Measurements from ENCODE around the gene SMIM24.
A peak's percentile ranks its signal among the peaks of the same experiment; 100 is the strongest.

The SMIM24 gene

DNA sequence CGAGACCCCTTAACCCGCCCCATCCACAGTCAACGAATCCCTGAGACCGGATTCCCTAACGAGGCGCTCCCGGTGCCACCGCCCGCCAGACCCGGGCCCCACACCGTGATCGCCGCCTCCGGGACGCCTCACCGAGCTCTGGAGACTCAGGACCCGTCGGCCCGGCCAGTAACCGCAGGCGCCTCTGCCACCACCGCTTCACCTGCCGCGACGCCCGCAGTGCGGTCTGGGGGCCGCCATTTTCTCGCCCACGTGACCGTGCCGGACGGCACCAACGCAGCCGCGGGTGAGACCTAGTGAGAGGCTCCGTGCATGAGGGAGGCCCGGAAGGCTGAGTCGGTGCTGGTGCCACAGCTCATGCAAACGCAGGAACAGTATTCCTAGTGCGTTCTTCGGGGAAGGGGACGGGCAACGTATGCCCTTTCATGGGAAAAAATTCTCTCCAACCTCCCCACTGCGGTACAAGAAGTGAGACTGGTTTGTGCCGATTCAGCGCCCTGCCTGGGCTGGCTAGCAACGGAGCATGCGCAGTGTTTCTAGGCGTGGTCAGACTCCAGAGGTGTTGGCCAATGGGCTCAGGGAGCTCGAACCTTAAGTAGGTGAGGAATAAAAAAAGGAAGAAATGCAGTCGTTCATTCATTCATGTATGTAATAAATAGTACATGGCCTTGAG lies 20.2 kb upstream of the SMIM24 start, which contains the start of gene DOHH:
TSS of gene DOHH (minus strand) at position 246 of the 673 bp plus-strand sequence. CDS start 3,860 bp downstream, outside the sequence.
- peak; percentile 98 for DNase-seq (ENCODE audit: low read depth)
- TF ChIP-seq, protein P1, sequence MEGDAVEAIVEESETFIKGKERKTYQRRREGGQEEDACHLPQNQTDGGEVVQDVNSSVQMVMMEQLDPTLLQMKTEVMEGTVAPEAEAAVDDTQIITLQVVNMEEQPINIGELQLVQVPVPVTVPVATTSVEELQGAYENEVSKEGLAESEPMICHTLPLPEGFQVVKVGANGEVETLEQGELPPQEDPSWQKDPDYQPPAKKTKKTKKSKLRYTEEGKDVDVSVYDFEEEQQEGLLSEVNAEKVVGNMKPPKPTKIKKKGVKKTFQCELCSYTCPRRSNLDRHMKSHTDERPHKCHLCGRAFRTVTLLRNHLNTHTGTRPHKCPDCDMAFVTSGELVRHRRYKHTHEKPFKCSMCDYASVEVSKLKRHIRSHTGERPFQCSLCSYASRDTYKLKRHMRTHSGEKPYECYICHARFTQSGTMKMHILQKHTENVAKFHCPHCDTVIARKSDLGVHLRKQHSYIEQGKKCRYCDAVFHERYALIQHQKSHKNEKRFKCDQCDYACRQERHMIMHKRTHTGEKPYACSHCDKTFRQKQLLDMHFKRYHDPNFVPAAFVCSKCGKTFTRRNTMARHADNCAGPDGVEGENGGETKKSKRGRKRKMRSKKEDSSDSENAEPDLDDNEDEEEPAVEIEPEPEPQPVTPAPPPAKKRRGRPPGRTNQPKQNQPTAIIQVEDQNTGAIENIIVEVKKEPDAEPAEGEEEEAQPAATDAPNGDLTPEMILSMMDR (IDR thresholded peaks at IDR 0.05; ENCODE audit: low read length, missing control alignments): no peak
- peak within 1 kb of the TSS; percentile 80 for H3K4me3 ChIP-seq (replicated peaks; ENCODE audit: low read depth, low read length)

DNA sequence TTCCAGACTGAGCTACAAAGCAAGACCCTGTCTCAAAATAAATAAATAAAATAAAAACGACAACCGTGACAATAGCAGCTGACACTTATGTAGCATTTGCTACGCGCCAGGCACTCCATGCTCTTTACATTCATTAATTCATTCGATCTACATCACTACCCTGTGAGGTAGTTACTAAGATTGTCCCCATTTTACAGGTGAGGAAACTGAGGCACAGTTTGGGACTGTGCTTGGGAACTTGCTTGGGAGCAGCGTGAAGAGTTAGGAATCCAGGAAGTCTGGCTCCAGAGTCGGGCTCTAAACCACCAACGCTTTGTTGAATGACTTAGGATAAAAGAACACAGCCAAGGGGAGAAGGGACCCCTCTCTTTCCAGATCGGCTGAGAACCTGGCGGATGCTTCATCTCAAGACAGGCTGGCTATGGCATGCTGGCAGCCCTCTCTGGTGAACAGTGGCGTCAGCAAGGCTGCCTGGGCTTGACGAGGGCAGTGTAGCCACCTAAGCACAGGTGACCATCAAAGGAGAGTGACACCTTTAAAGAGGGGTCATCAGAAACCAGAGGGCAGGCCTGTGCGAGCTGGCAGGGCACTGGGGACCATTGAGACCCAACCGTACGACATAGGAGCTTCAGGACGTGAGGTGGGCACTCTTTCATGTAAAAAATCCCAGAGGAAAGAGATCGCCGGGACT lies 19.6 kb upstream of the SMIM24 start:
- TF ChIP-seq, protein P1 (IDR thresholded peaks at IDR 0.05; ENCODE audit: low read length, missing control alignments): no peak
- peak overlapping the region; percentile 80 for H3K4me3 ChIP-seq (replicated peaks; ENCODE audit: low read depth, low read length)
- DNase-seq (ENCODE audit: low read depth): no peak

DNA sequence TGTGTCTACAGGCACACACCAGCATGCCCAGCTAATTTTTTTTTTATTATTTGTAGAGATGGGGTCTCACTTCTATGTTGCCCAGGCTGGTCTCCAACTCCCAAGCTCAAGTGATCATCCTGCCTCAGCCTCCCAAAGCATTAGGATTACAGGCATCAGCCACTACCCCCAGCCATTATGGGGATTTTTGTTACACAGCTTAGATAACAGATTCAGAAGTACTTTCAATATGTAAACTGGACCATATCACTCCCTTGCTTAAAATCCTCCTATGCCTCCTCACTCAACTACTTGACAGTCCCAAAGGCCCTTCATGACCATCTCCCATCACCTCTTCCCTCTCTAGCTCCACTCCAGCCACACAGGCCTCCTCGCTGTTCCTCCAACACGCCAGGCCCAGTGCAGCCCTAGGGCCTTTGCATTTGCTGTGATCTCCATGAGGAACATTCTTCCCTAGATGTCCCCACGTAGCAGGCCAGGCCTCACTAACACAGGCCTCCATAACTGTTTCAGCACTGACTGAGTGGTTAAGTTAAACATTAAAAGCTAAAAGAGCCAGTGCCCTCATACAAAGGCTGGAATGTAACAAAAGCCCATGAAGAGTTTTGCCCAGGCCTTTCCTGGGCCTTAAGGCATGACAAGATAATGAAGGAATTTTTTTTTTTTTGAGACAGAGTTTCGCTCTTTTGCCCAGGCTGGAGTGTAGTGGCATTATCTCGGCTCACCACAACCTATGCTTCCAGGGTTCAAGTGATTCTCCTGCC lies 17.6 kb upstream of the SMIM24 start:
- DNase-seq (ENCODE audit: low read depth): no peak
- TF ChIP-seq, protein P1 (IDR thresholded peaks at IDR 0.05; ENCODE audit: low read length, missing control alignments): no peak
- no peak overlapping the region for H3K4me3 ChIP-seq (replicated peaks; ENCODE audit: low read depth, low read length)

DNA sequence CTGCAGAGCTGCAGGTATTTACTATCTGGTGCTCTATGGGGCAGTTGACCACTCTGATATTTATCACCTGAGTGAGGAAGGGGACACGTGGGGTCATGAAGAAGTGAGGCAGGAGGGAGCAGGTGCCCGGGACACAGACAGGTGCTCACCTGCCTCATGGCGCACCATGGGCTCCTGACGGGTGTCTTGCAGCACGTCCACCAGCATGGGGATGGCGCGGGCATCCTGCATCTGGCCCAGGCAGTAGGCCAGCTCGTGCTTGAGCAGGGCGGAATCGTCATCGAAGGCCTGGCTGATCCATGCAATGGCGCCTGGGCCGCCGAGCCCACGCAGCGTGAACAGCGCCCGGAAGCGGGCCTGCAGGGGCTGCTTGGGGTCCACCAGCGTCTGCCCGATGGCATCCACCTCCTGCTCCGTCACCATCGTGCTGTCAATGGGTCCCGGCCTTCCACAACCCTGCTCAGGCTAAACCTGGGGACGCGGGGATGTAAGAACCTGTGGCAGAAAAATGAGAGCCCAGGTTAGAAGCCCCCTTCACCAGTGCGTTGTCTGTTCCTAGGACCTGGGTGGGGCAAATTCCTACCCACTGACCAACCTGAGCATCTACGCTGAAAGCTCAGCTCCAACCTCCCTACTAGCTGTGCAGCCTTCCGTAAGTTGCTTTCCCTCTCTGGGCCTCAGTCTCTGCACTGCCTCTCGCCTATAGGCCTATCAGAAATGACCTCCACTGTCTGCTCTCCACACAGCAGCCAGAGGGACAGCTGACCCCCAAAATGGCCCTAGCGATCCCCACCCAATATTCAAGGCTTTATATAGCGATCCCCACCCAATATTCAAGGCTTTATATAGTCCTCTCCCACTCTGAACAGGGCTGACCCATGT lies 16.3 kb upstream of the SMIM24 start:
- DNase-seq (ENCODE audit: low read depth): no peak
- no peak overlapping the region for H3K4me3 ChIP-seq (replicated peaks; ENCODE audit: low read depth, low read length)
- TF ChIP-seq, protein P1 (IDR thresholded peaks at IDR 0.05; ENCODE audit: low read length, missing control alignments): no peak

DNA sequence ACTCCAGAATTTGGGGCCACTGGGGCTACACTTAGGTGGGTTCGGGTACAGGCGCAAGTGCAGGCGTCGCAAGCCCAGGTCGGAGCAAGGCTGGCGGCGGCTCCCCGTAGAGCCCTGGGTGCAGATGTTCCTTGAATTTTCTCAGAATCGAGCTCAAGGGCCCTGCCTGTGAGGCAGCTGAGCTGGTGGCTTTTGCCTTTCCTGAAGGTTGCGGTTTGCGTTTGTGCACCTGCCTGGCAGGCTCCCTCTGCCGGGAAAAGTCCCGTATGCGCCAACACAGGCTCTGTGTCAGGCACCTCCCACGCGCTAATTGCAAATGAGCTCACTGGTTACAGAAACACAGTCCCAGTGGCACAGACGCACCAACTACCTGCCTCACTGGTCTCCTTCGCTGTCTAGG lies 14.2 kb upstream of the SMIM24 start:
- H3K4me3 ChIP-seq (replicated peaks; ENCODE audit: low read depth, low read length): no peak overlapping the region
- TF ChIP-seq, protein P1 (IDR thresholded peaks at IDR 0.05; ENCODE audit: low read length, missing control alignments): no peak
- DNase-seq (ENCODE audit: low read depth): no peak

DNA sequence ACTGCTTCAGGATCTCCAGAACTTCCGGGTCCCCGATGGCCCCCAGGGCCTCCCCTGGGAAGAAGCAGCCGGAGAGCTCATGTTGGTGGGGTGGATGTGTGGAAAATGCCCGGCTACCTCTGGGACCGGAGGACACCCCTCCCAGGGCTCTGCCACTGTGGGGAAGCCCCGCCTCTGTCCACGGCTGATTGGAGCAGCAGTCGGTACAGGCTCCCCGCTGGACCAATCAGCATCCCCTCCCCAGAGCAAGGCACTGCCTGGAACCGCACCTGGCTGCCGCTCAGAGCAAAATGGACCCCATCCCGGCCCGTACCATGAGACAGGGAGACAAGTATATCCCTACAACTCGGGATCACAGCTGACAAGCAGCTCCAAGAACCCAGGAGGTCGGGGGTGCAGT lies 13.7 kb upstream of the SMIM24 start:
- no peak overlapping the region for H3K4me3 ChIP-seq (replicated peaks; ENCODE audit: low read depth, low read length)
- DNase-seq (ENCODE audit: low read depth): no peak
- TF ChIP-seq, protein P1 (IDR thresholded peaks at IDR 0.05; ENCODE audit: low read length, missing control alignments): no peak

Data from fibroblast of pulmonary artery (primary cell).